Left kidney (tissue), 2 donors: ENCODE data around the gene SARDH. TPM values are rescaled to one million over a fixed set of nuclear protein-coding genes. Genes with fewer than 3 reads are reported as not detected.
"Not testable (repeated sequence)": the region's sequence is repeated elsewhere in the genome, so short reads cannot be mapped to it uniquely, and the experiment has no call there.

Experiments used
- DNase-seq: peaks from one replicate; pipeline ENCODE4 v3.0.0-alpha.2; 2013
- polyA plus RNA-seq: library from polyadenylated mRNA; unstranded; fragments of 120-200 nt; gene quantifications from one replicate; pipeline ENCODE4 v1.2.1, GENCODE V29; 2013; ENCODE audit not compliant: insufficient read length

SARDH gene
- polyA plus RNA-seq, 1 donor, result 9.6 TPM

- no peak for DNase-seq
Measured at GRCh38 chr9:133760713-133761290, 22.6 kb upstream of the SARDH start.

- no peak for DNase-seq
Measured at GRCh38 chr9:133759946-133760345, 21.8 kb upstream of the SARDH start.

GRCh38 chr9:133759146-133759900, 21.2 kb upstream of the SARDH start:
- DNase-seq, result peak; percentile 46

- DNase-seq, result no peak
Measured at GRCh38 chr9:133758228-133758627, 20.1 kb upstream of the SARDH start.

GRCh38 chr9:133754688-133755227, 16.6 kb upstream of the SARDH start:
- no peak for DNase-seq

- no peak for DNase-seq
Measured at GRCh38 chr9:133754187-133754586, 16.0 kb upstream of the SARDH start.

GRCh38 chr9:133752739-133753446, 14.7 kb upstream of the SARDH start:
- no peak for DNase-seq

GRCh38 chr9:133750982-133751649, 13.0 kb upstream of the SARDH start:
- no peak for DNase-seq

GRCh38 chr9:133747309-133747708, 9.2 kb upstream of the SARDH start:
- no peak for DNase-seq

- not testable (repeated sequence) for DNase-seq
Measured at GRCh38 chr9:133744528-133744927, 6.4 kb upstream of the SARDH start.

- peak; percentile 69 for DNase-seq
Measured at GRCh38 chr9:133742849-133743444, 4.8 kb upstream of the SARDH start.

GRCh38 chr9:133742251-133742650, 4.1 kb upstream of the SARDH start:
- no peak for DNase-seq

GRCh38 chr9:133741716-133742115, 3.6 kb upstream of the SARDH start:
- no peak for DNase-seq

- no peak for DNase-seq
Measured at GRCh38 chr9:133740911-133741310, 2.8 kb upstream of the SARDH start.

GRCh38 chr9:133739408-133740280, 1.5 kb upstream of the SARDH start:
- DNase-seq, result no peak

- DNase-seq, result no peak
Measured at GRCh38 chr9:133738640-133739225, 581 bp upstream of the SARDH start.

GRCh38 chr9:133737071-133737773, 930 bp downstream of the SARDH start:
- DNase-seq, result no peak

- DNase-seq, result no peak
Measured at GRCh38 chr9:133735931-133736330, 2.2 kb downstream of the SARDH start.

- DNase-seq, result no peak
Measured at GRCh38 chr9:133735415-133735775, 2.8 kb downstream of the SARDH start.
